IPS-11a (cell line): ENCODE results near the gene FBXL16.
"Not testable (repeated sequence)": the region's sequence is repeated elsewhere in the genome, so short reads cannot be mapped to it uniquely, and the experiment has no call there.

Experiments used
- H3K4me3 ChIP-seq: one replicate; pipeline ENCODE4 v1.5.1; 2013; ENCODE audit warnings: low read depth, low read length, control low read depth

The FBXL16 gene

GRCh38 chr16:724188-725040, 18.8 kb upstream of the FBXL16 start:
- no peak overlapping the region for H3K4me3 ChIP-seq

DNA sequence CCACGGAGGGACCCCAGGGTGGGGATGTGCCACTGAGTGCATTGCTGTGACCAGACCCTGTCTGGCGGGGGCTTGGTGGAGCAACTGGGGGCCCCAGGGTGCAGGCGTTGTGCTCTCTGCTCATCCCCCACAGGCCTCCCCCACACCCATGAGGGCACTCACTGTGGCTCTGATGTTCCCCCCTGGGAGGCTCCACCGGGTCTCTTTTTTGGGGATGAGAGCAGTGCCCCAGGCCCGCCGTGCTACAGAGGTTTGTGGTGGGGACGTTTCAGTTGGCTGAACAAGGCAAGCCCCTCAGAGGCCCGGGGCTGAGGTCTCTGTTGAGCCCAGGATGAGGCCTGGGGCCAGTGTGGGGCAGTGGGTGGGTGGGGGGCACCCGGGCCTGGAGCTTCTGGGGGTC, 18.1 kb upstream of the FBXL16 start:
- no peak overlapping the region for H3K4me3 ChIP-seq

GRCh38 chr16:722835-723633, 17.4 kb upstream of the FBXL16 start:
- H3K4me3 ChIP-seq = no peak overlapping the region

GRCh38 chr16:721765-722540, 16.4 kb upstream of the FBXL16 start:
- no peak overlapping the region for H3K4me3 ChIP-seq

DNA sequence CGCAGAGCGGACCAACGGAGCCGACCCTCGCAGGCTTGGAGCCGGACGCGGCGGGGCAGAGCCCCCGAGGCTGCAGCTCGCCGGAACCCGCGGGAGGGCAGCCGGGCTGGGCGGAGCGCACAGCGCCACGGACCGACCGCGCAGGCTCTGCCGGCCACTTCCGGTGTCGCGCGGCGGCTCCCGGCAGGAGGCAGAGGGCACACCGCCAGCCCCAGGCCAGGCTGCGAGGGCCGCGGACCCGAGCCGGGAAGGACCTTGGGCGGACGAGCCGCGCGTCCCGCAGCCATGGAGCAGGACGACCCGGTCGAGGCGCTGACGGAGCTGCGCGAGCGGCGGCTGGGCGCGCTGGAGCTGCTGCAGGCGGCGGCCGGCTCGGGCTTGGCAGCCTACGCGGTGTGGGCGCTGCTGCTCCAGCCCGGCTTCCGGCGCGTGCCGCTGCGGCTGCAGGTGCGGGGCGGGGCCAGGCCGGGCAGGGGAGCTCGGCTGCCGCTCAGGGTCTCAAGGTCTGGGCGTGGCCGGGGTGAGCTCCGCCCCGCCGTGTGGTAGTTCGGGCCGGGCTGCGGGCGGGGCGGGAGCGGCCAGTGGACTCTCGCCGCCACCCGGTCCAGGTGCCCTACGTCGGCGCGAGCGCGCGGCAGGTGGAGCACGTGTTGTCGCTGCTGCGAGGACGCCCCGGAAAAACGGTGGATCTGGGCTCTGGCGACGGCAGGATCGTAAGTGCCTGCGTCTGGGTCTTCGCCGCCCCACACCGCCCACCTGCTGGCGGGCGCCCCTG, 15.6 kb upstream of the FBXL16 start, which contains the start of gene ANTKMT:
Gene ANTKMT (plus strand): TSS at position 157 of the 775 bp plus-strand sequence. CDS start 129 bp downstream, at position 286.
- peak within 1 kb of the TSS; percentile 73 for H3K4me3 ChIP-seq

DNA sequence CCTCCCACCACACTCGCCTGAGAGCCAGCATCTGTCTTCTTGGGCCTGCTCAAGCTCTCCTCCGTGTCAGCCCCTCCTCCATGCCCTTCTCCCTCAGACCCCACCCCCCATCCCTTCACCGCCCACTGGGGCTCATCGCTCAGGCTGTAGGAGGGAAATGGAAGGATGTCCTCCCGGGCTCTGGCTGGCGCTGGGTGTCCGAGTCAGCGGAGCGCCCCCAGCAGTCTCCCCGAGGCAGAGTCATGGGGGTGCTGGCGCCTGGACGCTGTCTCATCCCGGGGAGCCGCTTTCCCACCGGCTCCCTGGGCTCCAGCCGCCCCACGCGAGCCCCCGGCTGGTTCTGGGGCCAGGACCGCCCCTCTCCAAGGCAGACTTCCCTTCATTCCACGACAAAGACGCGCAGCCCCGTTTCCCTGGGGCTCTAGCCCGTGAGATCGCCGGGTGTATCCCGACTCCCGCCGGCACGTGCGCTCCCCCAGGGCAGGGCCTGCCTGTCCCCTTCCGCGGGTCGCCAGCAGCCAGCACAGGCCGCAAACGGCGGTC, 14.9 kb upstream of the FBXL16 start:
- peak overlapping the region; percentile 73 for H3K4me3 ChIP-seq

DNA sequence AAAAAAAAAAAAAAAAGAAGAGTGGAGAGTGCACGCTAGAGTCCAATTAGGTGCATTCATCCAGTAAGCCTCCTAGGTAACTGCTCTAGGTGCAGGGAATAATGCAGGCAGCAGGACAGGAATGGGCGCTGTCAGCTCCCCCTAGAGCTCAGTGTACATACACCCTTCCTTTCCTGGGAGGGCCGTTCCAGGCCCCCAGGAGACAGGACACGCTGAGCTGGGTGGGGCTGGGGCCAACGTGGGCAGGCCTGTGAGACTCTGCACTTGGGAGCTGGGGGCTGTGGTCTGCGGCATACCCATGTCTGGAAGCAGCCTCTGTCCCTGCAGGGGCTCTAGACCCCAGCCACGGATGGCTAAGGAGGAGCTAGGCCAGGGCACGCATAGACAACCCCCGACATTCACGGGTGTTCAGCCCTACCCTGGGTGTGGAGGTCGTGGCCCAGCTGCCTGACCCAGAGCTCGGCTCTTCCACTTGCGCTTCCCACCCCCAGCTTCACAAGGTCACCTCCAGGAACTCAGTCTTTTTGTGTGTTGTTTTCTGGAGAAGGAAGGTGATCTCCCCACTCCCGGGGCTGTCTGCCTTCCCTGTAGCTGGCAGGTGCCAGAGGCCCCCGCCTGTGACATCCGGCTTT, 14.3 kb upstream of the FBXL16 start:
- peak overlapping the region; percentile 73 for H3K4me3 ChIP-seq

DNA sequence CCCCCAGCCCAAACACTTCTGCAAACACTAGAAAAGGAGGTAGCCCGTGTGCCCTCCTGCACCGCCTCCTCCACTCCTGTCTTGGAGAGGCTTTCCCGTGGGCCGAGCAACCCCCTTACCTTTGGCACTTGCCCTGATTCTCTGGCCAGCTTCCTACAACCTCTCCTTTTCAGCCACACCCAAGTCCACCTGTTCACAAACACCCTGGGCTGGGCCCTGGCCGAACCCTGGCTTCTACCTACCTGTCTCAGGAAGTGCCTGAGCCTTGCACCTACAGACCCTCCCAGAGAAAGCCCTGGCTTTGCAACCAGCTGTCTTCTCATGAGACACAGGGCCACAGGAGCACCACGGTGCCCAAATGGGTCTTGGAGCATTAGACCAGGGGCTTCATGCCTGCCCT, 13.3 kb upstream of the FBXL16 start:
- no peak overlapping the region for H3K4me3 ChIP-seq

GRCh38 chr16:718389-718788, 12.8 kb upstream of the FBXL16 start:
- H3K4me3 ChIP-seq = no peak overlapping the region

GRCh38 chr16:717450-718245, 12.0 kb upstream of the FBXL16 start:
- H3K4me3 ChIP-seq = no peak overlapping the region

GRCh38 chr16:716768-717325, 11.2 kb upstream of the FBXL16 start:
- no peak overlapping the region for H3K4me3 ChIP-seq

GRCh38 chr16:716200-716568, 10.6 kb upstream of the FBXL16 start:
- H3K4me3 ChIP-seq = no peak overlapping the region

DNA sequence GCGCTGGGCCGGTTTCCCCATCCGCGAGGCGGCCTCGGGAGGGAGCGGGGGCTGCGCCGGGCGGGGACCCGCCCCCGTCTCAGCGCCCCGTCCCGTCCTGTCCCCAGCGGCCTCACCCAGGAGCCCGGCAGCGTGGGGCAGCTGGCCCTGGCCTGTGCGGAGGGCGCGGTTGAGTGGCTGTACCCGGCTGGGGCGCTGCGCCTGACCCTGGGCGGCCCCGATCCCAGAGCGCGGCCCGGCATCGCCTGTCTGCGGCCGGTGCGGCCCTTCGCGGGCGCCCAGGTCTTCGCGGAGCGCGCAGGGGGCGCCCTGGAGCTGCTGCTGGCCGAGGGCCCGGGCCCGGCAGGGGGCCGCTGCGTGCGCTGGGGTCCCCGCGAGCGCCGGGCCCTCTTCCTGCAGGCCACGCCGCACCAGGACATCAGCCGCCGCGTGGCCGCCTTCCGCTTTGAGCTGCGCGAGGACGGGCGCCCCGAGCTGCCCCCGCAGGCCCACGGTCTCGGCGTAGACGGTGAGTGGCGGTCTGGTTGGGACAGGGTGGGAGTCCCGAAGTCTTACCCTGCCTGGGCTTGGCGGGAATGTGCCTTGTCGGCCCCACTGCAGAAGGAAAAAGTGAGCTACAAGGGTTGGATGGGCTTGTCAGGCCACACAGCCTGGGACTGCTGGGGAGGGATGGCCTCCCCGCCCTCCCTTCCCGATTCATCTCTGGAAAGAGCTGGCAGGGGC, 10.0 kb upstream of the FBXL16 start:
- H3K4me3 ChIP-seq = peak overlapping the region; percentile 18

DNA sequence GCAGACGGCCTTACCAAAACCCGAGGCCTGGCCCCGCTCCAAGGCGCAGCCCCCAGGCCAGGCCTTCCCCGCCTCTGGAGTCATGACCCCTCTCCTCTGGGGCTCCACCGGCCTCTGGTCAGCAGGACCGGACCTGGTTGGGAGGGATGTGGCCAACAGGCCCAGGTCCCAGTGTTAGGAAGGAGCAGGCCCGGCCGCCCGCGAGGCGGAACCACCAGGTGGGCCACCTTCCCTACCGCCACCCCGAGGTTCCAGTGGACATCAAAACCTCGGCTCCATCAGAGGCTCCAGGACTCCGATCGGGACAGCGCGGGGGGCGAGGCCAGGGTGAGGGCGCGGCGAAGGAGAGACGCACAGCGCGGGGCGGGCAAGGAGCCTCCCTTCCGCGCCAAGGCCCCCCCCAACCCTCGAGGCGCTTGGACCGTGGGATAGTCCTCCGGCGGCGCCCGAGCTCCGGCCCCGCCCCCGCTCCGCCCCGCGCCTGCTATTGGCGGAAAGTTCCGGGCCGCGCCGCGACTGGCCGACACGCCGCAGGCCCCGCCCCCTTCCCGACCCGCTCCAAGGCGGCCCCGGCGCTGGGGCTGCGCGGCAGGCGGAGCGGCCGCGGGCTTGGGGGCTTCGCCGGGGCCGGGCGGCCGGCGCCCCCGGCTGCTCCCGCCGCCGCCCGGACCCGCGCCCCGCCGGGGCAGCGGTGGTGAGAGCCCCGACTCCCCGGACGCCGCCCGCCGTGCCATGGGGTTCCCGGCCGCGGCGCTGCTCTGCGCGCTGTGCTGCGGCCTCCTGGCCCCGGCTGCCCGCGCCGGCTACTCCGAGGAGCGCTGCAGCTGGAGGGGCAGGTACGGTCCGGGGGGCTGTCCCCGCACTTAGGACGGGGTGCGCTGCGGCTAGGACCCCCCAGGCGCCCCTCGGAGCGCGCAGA, 9.2 kb upstream of the FBXL16 start, which contains the start of gene METRN:
Gene METRN (plus strand): TSS at position 561 of the 919 bp plus-strand sequence. CDS start 172 bp downstream, at position 733.
- peak within 1 kb of the TSS; percentile 18 for H3K4me3 ChIP-seq

DNA sequence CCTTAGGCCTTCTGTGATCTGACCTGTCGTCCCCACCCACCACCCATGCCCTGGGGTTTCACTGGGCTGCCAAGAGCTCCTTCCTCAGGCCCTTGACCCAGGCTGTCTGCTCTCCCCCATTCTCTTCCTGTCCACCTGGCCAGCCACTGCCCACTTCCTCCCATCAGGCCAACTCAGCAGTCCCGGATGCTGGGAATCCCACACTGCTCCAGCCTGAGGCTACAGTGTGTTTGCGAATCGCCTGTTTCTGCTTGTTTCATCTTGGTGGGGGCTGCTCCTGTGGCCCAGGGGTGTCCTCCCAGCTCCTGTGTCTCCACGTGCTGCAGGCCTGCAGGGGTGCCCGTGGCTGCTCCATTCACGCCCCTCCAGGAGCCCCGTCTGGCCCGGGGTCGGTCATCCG, 8.5 kb upstream of the FBXL16 start:
- no peak overlapping the region for H3K4me3 ChIP-seq

DNA sequence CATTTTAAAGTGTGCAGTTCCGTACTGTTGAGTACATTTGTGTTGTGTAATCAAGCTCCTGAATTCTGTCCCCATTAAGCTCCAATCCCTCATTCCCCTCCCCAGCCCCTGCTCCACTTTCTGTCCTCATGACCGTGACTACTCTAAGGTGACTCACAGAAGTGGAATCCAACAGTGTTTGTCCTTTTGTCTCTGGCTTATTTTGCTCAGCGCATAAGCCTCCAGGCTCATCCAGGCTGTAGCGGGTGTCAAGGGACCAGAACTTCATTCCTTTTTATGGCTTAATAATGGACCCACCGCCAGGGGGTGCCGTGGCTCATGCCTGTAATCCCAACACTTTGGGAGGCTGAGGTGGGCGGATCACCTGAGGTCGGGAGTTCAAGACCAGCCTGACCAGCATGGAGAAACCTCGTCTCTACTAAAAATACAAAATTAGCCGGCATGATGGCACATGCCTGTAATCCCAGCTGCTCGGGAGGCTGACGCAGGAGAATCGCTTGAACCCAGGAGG, 7.2 kb upstream of the FBXL16 start:
- H3K4me3 ChIP-seq = not testable (repeated sequence)
